ENCODE results near the gene KIAA1671. TPM values are rescaled to one million over a fixed set of nuclear protein-coding genes. Genes with fewer than 3 reads are reported as not detected.
A peak's percentile ranks its signal among the peaks of the same experiment; 100 is the strongest.
"Not testable (repeated sequence)": the region's sequence is repeated elsewhere in the genome, so short reads cannot be mapped to it uniquely, and the experiment has no call there.

KIAA1671 gene
- 14.2 and 14.5 TPM in 2 replicates for total RNA-seq
- long read RNA-seq, partial matches to known transcripts, result 0 of 2 reads
- long read RNA-seq, other reads (novel, unspliced or antisense), result 2 of 2 reads

DNA sequence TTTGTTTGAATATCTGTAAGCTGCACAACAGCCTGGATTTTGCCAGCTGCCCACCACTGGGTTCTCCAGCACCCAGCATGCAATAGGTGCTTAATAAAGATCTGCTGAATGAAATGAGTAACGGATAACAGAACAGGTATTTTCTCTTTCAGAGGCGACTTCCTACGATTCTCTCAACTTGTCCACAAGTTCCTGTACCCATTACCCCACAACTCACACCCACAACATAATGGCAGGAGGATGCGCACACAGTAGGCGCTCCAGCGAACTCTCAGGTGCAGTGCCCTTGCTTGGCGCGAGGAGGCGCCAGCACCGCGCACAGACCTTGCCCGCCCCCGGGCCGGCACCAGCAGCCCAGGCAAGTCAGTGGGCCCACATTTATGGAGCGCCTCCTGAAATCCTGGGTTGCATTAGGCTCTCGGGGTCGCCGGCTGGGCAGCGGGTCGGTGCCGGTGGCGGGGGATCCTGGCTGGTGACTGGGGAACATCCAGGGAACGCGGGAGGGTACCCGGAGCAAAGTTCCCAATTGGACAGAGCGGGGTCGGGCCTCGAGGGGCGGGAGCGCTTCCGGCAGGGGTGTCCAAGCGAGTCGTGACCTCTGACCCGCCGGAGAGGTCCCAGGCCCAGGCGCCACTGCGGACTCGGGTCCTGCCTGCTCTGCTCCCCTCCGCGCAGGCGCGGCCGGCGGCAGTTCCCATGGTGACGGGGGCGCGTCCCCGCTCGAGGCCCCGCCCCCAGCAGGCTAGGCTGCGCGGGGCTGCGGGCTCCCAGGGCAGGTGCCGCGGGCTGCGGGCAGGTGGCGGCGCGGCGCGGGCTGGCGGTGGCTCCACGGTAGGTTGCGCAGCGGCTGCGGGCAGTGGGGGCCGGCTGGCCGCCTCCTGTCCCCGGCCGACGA lies at the start of gene KIAA1671:
Gene KIAA1671, plus strand, starts transcription at position 775 of the 895 bp plus-strand sequence. CDS start 75,284 bp downstream, outside the sequence.
- no peaks in the 10 kb centered on the region for H3K36me3 Mint-ChIP-seq (ENCODE audit: low read depth)
- peaks cover 2% of the 10 kb centered on the region for H3K27me3 Mint-ChIP-seq (ENCODE audit: low read depth)
- H3K27ac Mint-ChIP-seq (ENCODE audit: unreplicated experiment), result peak within 1 kb of the TSS; percentile 93
- no peaks in the 10 kb centered on the region for H3K9me3 Mint-ChIP-seq
- TF ChIP-seq, protein P1, sequence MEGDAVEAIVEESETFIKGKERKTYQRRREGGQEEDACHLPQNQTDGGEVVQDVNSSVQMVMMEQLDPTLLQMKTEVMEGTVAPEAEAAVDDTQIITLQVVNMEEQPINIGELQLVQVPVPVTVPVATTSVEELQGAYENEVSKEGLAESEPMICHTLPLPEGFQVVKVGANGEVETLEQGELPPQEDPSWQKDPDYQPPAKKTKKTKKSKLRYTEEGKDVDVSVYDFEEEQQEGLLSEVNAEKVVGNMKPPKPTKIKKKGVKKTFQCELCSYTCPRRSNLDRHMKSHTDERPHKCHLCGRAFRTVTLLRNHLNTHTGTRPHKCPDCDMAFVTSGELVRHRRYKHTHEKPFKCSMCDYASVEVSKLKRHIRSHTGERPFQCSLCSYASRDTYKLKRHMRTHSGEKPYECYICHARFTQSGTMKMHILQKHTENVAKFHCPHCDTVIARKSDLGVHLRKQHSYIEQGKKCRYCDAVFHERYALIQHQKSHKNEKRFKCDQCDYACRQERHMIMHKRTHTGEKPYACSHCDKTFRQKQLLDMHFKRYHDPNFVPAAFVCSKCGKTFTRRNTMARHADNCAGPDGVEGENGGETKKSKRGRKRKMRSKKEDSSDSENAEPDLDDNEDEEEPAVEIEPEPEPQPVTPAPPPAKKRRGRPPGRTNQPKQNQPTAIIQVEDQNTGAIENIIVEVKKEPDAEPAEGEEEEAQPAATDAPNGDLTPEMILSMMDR (conservative IDR thresholded peaks at IDR 0.05), result peak; percentile 98
- DNase-seq (ENCODE audit: low read depth, low spot score), result peak; percentile 95
- peaks cover 34% of the 10 kb centered on the region for H3K4me1 Mint-ChIP-seq
- peak within 1 kb of the TSS; percentile 96 for H3K4me3 Mint-ChIP-seq

DNA sequence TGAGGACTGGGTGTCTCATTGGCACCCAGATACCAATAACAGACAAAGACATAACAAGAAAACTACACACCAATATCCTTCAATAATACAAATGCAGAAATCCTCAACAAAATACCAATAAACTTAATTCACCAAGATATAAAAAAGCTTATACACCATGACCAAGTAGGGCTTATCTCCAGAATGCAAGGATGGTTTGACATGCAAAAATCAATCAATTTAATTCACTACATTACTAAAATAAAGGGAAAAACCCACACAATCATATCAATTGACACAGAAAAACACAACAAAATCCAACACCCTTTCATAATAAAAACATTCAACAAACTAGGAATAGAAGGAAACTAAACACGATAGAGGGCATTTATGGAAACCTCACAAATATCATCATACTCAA lies 46.6 kb upstream of the KIAA1671 start:
- TF ChIP-seq, protein P1 (conservative IDR thresholded peaks at IDR 0.05), result no peak
- H3K27me3 Mint-ChIP-seq (ENCODE audit: low read depth), result no peaks in the 10 kb centered on the region
- no peak for DNase-seq (ENCODE audit: low read depth, low spot score)
- peaks cover 16% of the 10 kb centered on the region for H3K36me3 Mint-ChIP-seq (ENCODE audit: low read depth)
- H3K9me3 Mint-ChIP-seq, result peaks cover 17% of the 10 kb centered on the region
- H3K27ac Mint-ChIP-seq (ENCODE audit: unreplicated experiment), result no peak overlapping the region
- no peaks in the 10 kb centered on the region for H3K4me1 Mint-ChIP-seq
- H3K4me3 Mint-ChIP-seq, result no peak overlapping the region

DNA sequence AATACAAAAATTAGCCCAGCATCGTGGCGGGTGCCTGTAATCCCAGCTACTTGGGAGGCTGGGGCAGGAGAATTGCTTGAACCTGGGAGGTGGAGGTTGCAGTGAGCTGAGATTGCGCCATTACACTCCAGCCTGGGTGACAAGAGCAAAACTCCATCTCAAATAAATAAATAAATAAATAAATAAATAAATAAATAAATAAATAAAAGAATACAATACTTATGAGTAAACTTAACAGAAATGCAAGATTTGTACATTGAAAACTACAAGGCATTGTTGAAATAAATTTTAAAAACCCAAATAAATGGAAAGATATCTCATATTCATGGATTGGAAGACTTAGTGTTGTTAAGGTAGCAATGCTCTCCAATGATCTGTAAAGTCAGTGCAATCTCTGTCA lies 45.4 kb upstream of the KIAA1671 start:
- H3K4me1 Mint-ChIP-seq; H3K4me3 Mint-ChIP-seq; H3K27me3 Mint-ChIP-seq (ENCODE audit: low read depth); DNase-seq (ENCODE audit: low read depth, low spot score); H3K27ac Mint-ChIP-seq (ENCODE audit: unreplicated experiment): not testable (repeated sequence)
- H3K9me3 Mint-ChIP-seq, result peaks cover 17% of the 10 kb centered on the region
- peaks cover 16% of the 10 kb centered on the region for H3K36me3 Mint-ChIP-seq (ENCODE audit: low read depth)

DNA sequence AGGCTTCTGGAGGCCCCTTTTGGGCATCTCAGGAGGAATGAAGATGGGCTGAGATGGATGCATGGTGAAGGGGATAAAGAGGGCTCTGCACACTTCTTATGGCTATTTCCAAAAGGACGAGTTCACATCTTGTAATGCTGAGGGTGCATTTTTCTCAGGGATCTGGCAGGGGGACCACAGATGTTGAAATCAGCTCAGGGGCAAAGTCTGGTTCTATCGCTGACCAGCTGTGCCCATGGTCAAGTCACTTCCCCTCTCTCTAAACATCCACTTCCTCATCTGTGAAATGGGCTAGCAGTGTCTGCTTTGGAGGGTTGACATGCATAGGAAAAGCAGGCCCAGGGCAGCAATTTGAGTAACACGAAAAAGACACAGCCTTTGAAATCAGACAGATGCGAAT lies 32.5 kb upstream of the KIAA1671 start:
- H3K4me1 Mint-ChIP-seq, result no peaks in the 10 kb centered on the region
- DNase-seq (ENCODE audit: low read depth, low spot score), result no peak
- TF ChIP-seq, protein P1 (conservative IDR thresholded peaks at IDR 0.05), result no peak
- no peak overlapping the region for H3K27ac Mint-ChIP-seq (ENCODE audit: unreplicated experiment)
- no peak overlapping the region for H3K4me3 Mint-ChIP-seq
- H3K27me3 Mint-ChIP-seq (ENCODE audit: low read depth), result no peaks in the 10 kb centered on the region
- no peaks in the 10 kb centered on the region for H3K36me3 Mint-ChIP-seq (ENCODE audit: low read depth)
- H3K9me3 Mint-ChIP-seq, result no peaks in the 10 kb centered on the region

DNA sequence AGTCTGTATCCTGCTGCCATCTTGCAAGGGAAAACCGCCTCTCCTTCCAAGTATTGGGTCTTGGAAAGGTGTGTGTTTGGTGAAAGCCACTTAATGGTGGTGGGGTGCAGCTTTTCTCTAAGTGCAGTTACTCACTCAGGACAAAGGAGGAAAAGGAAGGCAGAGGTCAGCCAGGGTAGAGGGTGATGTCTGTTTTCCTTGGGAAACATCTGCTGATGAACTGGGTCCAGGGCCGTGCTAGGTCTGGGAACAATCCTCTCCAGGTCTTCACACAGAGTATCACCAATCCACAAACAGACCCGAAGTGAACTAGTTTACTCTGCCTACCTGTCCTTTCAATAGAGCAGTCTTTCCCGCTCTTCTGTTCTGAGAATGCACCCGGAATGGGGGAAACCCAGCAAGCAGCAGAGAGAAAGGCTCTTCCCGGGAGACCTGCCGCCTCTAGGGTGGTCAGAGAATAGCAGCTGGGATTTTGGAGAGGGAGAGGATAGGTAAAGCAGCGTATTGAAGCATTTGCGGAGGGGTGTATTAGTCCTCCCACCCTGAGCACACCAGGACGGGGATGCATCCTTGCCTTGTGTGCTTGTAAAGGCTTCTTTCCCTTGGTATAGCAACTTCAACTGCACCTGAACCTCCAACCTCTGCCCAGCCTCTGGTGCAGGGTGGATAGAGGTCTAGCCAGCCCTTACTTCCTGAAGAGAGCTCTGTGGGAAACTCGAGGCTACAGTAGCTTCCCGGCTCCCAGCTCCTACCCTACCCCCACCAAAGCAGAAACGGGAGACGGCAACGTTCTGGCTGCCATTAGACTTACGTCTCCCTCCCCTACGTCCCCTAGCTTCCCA lies 26.7 kb upstream of the KIAA1671 start:
- H3K4me1 Mint-ChIP-seq, result no peaks in the 10 kb centered on the region
- peaks cover 3% of the 10 kb centered on the region for H3K27me3 Mint-ChIP-seq (ENCODE audit: low read depth)
- TF ChIP-seq, protein P1 (conservative IDR thresholded peaks at IDR 0.05), result no peak
- H3K27ac Mint-ChIP-seq (ENCODE audit: unreplicated experiment), result no peak overlapping the region
- no peak overlapping the region for H3K4me3 Mint-ChIP-seq
- DNase-seq (ENCODE audit: low read depth, low spot score), result no peak
- no peaks in the 10 kb centered on the region for H3K9me3 Mint-ChIP-seq
- H3K36me3 Mint-ChIP-seq (ENCODE audit: low read depth), result no peaks in the 10 kb centered on the region

All from neural crest cell (in vitro differentiated cells).